Measurements from ENCODE around the gene RASL10A.

DNA sequence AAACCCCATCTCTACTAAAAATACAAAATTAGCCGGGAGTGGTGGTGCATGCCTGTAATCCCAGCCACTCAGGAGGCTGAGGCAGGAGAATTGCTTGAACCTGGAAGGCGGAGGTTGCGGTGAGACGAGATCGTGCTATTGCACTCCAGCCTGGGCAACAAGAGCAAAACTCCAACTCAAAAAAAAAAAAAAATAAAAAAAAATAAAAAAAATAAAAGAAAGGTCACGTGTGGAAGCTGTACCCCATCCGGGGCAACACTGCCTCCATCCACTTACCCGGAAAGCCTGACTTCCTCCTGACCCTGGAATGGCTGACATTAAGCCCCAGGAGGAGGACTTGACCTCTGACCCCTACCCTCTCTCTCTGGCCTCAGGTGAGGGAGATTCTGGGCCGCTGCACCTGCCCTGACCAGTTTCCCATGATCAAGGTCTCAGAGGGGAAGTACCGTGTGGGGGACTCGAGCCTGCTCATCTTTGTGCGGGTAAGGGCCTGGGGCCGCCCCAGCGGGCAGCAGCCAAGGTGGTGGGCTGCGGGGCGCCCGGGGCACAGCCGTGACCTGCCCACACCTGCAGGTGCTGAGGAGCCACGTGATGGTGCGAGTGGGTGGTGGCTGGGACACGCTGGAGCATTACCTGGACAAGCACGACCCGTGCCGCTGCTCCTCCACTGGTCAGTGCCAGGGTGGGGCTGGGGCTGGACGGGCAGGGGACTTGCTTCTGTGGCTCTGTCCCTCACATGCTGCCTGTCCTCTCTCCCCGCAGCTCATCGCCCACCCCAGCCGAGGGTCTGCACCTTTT is 5.2 kb downstream of the RASL10A start:
- TF ChIP-seq, protein P1, sequence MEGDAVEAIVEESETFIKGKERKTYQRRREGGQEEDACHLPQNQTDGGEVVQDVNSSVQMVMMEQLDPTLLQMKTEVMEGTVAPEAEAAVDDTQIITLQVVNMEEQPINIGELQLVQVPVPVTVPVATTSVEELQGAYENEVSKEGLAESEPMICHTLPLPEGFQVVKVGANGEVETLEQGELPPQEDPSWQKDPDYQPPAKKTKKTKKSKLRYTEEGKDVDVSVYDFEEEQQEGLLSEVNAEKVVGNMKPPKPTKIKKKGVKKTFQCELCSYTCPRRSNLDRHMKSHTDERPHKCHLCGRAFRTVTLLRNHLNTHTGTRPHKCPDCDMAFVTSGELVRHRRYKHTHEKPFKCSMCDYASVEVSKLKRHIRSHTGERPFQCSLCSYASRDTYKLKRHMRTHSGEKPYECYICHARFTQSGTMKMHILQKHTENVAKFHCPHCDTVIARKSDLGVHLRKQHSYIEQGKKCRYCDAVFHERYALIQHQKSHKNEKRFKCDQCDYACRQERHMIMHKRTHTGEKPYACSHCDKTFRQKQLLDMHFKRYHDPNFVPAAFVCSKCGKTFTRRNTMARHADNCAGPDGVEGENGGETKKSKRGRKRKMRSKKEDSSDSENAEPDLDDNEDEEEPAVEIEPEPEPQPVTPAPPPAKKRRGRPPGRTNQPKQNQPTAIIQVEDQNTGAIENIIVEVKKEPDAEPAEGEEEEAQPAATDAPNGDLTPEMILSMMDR (IDR thresholded peaks at IDR 0.05) = no peak
- TF ChIP-seq POLR2A (IDR thresholded peaks at IDR 0.05) = no peak
